Keratinocyte (primary cell): ENCODE results near the gene TTC22.

Experiments
- CTCF ChIP-seq, 3 experiments: IDR thresholded peaks in 1 of 3; conservative IDR thresholded peaks in 1 of 3; optimal IDR thresholded peaks in 1 of 3; 2 replicates in 2 of 3; 3 replicates in 1 of 3; pipeline versions ENCODE3 to v1.5.1; 2011; ENCODE audit warnings: low read length in 3 of 3, mild to moderate bottlenecking in 3 of 3, moderate library complexity in 2 of 3, control low read depth in 1 of 3, inconsistent platforms in 1 of 3; ENCODE audit not compliant: insufficient read depth in 2 of 3; ENCODE audit errors: extremely low read depth in 1 of 3
- EZH2 ChIP-seq: IDR thresholded peaks from one replicate; pipeline ENCODE4 v1.6.1; 2012; ENCODE audit warnings: inconsistent platforms, mild to moderate bottlenecking, low read length, moderate library complexity

GRCh38 chr1:54800899-54801759 lies at the start of gene TTC22:
- TF ChIP-seq CTCF (optimal IDR thresholded peaks at IDR 0.05 in 1 of 3, IDR thresholded peaks at IDR 0.05 in 1 of 3, conservative IDR thresholded peaks at IDR 0.05 in 1 of 3; ENCODE audit: extremely low read depth in 1 of 3, insufficient read depth in 2 of 3, low read length in 3 of 3), result peak; percentile 70 to 87 (median 85)
- TF ChIP-seq EZH2, result no peak
